OCI-LY1 (cell line): Measurements from ENCODE around the gene KCNA10.

Experiments
- H2AFZ ChIP-seq: fragments of 200-600 bp; sonication (generic), shearing (Covaris generic); 2 replicates; pipeline ENCODE4 v1.6.0; 2014; ENCODE audit warnings: antibody characterized with exemption, mild to moderate bottlenecking, low read length
- H3F3A ChIP-seq: fragments of 200-600 bp; sonication (generic), shearing (Covaris generic); 2 replicates; pipeline ENCODE4 v1.6.0; 2014; ENCODE audit warnings: mild to moderate bottlenecking, antibody characterized with exemption, low read length, moderate library complexity; ENCODE audit not compliant: insufficient read depth
- H3K27ac ChIP-seq: fragments of 200-600 bp; sonication (generic); 2 replicates; pipeline ENCODE4 v1.5.1; 2014; ENCODE audit warnings: low read length, mixed run types, mild to moderate bottlenecking, low read depth; ENCODE audit not compliant: poor library complexity, severe bottlenecking
- H3K27me3 ChIP-seq: fragments of 200-600 bp; sonication (generic); 2 replicates; pipeline ENCODE4 v1.6.0; 2014; ENCODE audit warnings: antibody characterized with exemption, mild to moderate bottlenecking, low read length, moderate library complexity; ENCODE audit not compliant: insufficient read depth
- H3K36me3 ChIP-seq: fragments of 200-600 bp; sonication (generic); 2 replicates; pipeline ENCODE4 v1.6.1; 2014; ENCODE audit warnings: mild to moderate bottlenecking, antibody characterized with exemption, low read length, moderate library complexity, mixed read lengths; ENCODE audit not compliant: insufficient read depth
- H3K4me1 ChIP-seq: fragments of 200-600 bp; sonication (generic); 2 replicates; pipeline ENCODE4 v1.5.1; 2014; ENCODE audit warnings: mild to moderate bottlenecking, low read length, moderate library complexity; ENCODE audit not compliant: insufficient read depth, severe bottlenecking
- H3K4me2 ChIP-seq: fragments of 200-600 bp; sonication (generic), shearing (Covaris generic); 2 replicates; pipeline ENCODE4 v1.6.1; 2014; ENCODE audit warnings: low read length
- H3K4me3 ChIP-seq: fragments of 200-600 bp; sonication (generic); 2 replicates; pipeline ENCODE4 v1.5.1; 2014; ENCODE audit warnings: low read length, low read depth, mild to moderate bottlenecking, mixed read lengths; ENCODE audit not compliant: poor library complexity, severe bottlenecking
- H3K79me2 ChIP-seq: fragments of 200-600 bp; shearing (Covaris generic); 2 replicates; pipeline ENCODE4 v1.6.1; 2016; ENCODE audit warnings: mixed run types, low read length, mixed read lengths; ENCODE audit not compliant: insufficient read depth
- H3K9ac ChIP-seq: fragments of 200-600 bp; sonication (generic), shearing (Covaris generic); 2 replicates; pipeline ENCODE4 v1.6.1; 2014; ENCODE audit warnings: mild to moderate bottlenecking, low read length, mixed read lengths
- H3K9me2 ChIP-seq: fragments of 200-600 bp; sonication (generic), shearing (Covaris generic); 2 replicates; pipeline ENCODE4 v1.6.1; 2014; ENCODE audit warnings: low read depth, mild to moderate bottlenecking, low read length, mixed read lengths
- H3K9me3 ChIP-seq: fragments of 200-600 bp; shearing (Covaris generic); 2 replicates; pipeline ENCODE4 v1.6.1; 2014; ENCODE audit warnings: low read length, mixed read lengths
- H4K20me1 ChIP-seq: fragments of 200-600 bp; sonication (generic), shearing (Covaris generic); 2 replicates; pipeline ENCODE4 v1.6.0; 2016; ENCODE audit warnings: mild to moderate bottlenecking, low read length; ENCODE audit not compliant: insufficient read depth
- EZH2 ChIP-seq: fragments of 200-600 bp; sonication (generic), shearing (Covaris generic); IDR thresholded peaks from 2 replicates; pipeline ENCODE4 v1.8.0; 2017; ENCODE audit warnings: borderline replicate concordance, mixed run types, mild to moderate bottlenecking, antibody characterized with exemption, low read length, moderate library complexity, mixed read lengths
- TF ChIP-seq, protein P1 (sequence below): fragments of 200-600 bp; sonication (generic), shearing (Covaris generic); IDR thresholded peaks from 2 replicates; pipeline ENCODE4 v1.5.1; 2017; ENCODE audit warnings: mild to moderate bottlenecking, antibody characterized with exemption, low read length, moderate library complexity, mixed read lengths

KCNA10 gene

DNA sequence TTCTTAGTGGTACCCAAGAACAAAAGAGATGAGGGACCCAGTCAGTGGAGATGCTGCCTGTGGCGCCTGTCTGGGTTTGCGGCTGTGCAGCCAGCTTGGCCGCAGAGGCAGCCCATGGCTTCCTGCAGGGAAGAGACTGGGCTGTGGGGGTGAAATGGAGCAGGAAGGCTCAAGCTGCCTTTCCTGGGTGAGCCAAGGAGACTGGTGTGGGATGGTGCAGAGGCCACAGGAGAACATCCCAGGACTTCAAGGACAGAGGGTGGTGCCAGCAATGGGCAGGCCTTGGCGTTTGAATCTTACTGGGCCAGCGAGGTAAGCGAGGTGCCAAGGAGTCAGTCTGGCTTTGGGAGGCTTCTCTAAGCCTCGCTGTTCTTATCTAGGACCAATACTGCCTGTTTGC lies 26.4 kb downstream of the KCNA10 start:
- Histone ChIP-seq H3K9me2 (no peaks in the 10 kb centered on the region), H3K9ac (no peak overlapping the region), H3K27me3 (no peaks in the 10 kb centered on the region), H3K79me2 (no peaks in the 10 kb centered on the region), H4K20me1 (no peaks in the 10 kb centered on the region), H3K27ac (no peak overlapping the region), H3K36me3 (no peaks in the 10 kb centered on the region), H2AFZ (no peak overlapping the region), H3K4me3 (no peak overlapping the region), H3F3A (no peaks in the 10 kb centered on the region), H3K9me3 (no peaks in the 10 kb centered on the region), H3K4me2 (no peak overlapping the region), H3K4me1 (no peaks in the 10 kb centered on the region)
- TF ChIP-seq, protein P1, sequence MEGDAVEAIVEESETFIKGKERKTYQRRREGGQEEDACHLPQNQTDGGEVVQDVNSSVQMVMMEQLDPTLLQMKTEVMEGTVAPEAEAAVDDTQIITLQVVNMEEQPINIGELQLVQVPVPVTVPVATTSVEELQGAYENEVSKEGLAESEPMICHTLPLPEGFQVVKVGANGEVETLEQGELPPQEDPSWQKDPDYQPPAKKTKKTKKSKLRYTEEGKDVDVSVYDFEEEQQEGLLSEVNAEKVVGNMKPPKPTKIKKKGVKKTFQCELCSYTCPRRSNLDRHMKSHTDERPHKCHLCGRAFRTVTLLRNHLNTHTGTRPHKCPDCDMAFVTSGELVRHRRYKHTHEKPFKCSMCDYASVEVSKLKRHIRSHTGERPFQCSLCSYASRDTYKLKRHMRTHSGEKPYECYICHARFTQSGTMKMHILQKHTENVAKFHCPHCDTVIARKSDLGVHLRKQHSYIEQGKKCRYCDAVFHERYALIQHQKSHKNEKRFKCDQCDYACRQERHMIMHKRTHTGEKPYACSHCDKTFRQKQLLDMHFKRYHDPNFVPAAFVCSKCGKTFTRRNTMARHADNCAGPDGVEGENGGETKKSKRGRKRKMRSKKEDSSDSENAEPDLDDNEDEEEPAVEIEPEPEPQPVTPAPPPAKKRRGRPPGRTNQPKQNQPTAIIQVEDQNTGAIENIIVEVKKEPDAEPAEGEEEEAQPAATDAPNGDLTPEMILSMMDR = no peak
- no peak for TF ChIP-seq EZH2

GRCh38 chr1:110490791-110491451 lies 28.1 kb downstream of the KCNA10 start:
- Histone ChIP-seq H3K27ac (no peak overlapping the region), H3K27me3 (no peaks in the 10 kb centered on the region), H2AFZ (no peak overlapping the region), H3K9ac (no peak overlapping the region), H3K4me1 (no peaks in the 10 kb centered on the region), H3K4me2 (no peak overlapping the region), H3K36me3 (no peaks in the 10 kb centered on the region), H3F3A (no peaks in the 10 kb centered on the region), H3K9me3 (no peaks in the 10 kb centered on the region), H3K9me2 (no peaks in the 10 kb centered on the region), H3K4me3 (no peak overlapping the region), H3K79me2 (no peaks in the 10 kb centered on the region), H4K20me1 (no peaks in the 10 kb centered on the region)
- TF ChIP-seq, protein P1 = no peak
- TF ChIP-seq EZH2 = no peak

DNA sequence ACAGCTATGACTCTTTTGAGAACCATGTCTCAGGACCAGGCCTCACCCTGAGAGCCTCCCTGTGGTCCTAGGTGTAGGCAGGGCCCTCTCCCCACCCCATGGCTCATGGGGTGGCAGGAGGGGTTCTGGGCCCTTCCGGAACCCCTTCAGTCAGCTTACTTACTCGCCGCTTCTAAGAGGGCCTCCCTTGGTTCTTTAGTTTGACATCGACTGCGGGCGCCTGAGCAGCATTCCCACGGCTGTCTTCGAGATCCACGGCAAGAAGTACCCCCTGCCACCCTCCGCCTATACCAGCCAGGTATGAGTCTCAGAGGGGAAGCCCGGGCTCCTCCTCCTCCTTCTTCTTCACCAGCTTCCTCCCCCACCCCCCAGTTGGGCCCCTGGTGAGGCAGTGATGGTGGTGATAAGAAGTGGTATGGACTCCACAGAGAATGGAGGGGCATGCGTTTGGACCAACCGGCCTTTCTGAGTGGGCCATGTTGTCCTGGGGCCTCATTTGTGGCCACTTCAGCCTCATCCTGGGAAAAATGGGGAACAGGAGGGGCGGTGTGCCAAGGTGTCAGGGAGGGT lies 28.9 kb downstream of the KCNA10 start:
- Histone ChIP-seq H2AFZ (no peak overlapping the region), H3F3A (no peaks in the 10 kb centered on the region), H3K4me1 (no peaks in the 10 kb centered on the region), H4K20me1 (no peaks in the 10 kb centered on the region), H3K79me2 (no peaks in the 10 kb centered on the region), H3K9ac (no peak overlapping the region), H3K27me3 (no peaks in the 10 kb centered on the region), H3K9me2 (no peaks in the 10 kb centered on the region), H3K9me3 (no peaks in the 10 kb centered on the region), H3K36me3 (no peaks in the 10 kb centered on the region), H3K4me2 (no peak overlapping the region), H3K27ac (no peak overlapping the region), H3K4me3 (no peak overlapping the region)
- TF ChIP-seq, protein P1 = no peak
- no peak for TF ChIP-seq EZH2
